GM12801 (cell line): Measurements from ENCODE around the gene SPAG9.

Experiments
- TF ChIP-seq, protein P1 (sequence below): IDR thresholded peaks from one replicate; pipeline ENCODE4 v1.5.1; 2011; ENCODE audit warnings: control low read depth; ENCODE audit not compliant: insufficient read length; ENCODE audit errors: extremely low read depth

Gene SPAG9

GRCh38 chr17:50946891-50947781 is 173.5 kb downstream of the SPAG9 start:
- TF ChIP-seq, protein P1, sequence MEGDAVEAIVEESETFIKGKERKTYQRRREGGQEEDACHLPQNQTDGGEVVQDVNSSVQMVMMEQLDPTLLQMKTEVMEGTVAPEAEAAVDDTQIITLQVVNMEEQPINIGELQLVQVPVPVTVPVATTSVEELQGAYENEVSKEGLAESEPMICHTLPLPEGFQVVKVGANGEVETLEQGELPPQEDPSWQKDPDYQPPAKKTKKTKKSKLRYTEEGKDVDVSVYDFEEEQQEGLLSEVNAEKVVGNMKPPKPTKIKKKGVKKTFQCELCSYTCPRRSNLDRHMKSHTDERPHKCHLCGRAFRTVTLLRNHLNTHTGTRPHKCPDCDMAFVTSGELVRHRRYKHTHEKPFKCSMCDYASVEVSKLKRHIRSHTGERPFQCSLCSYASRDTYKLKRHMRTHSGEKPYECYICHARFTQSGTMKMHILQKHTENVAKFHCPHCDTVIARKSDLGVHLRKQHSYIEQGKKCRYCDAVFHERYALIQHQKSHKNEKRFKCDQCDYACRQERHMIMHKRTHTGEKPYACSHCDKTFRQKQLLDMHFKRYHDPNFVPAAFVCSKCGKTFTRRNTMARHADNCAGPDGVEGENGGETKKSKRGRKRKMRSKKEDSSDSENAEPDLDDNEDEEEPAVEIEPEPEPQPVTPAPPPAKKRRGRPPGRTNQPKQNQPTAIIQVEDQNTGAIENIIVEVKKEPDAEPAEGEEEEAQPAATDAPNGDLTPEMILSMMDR = no peak

DNA sequence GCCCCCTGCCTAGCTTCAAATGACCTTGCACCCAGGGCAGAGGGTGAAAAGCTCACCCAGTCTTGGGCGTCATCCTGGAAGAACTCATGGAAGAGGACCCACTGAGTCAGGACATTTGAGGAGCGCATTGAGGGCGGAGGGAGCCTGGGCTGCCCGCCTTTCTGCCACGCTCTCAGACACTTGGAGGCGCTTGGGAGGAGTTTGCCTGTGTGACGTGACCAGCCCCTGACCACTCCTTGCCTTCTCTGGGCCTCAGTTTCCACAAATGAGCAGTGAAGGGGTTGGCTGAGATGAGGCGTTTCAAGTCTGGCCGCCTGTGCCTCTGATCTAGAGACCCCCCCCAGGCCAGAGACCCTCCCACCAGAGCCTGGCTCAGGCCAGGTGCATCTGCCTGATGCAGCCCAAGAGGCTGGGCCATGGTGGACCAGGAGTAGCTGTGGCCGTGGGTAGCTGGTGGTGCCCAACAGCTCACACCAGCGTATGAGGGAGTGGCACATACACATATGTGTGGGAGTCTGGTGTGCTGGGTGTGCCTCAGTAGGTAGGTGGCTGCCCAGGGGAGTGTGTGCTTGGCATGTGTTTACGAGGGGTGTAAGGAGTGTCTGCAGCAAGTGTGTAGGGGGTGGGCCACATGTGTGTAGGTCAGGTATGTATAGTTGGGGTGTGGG is 174.3 kb downstream of the SPAG9 start:
- TF ChIP-seq, protein P1 = no peak

DNA sequence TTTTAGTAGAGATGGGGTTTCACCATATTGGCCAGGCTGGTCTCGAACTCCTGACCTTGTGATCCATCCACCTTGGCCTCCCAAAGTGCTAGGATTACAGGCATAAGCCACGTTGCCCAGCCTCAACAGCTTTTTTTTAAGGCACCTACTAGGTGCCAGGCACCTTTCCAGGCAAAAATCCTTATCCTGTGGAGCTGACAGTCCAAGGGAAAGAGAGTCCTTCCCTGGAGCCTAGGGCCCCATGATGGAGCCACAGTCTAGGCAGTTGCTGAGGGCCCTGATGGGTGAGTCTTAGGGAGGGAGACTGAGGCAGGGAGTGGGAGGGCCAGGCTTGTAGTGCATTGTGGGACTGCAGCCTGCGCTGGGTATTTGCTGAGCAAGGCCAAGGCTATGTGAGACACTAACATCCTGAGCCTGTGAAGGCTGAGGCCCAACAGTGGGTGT is 174.9 kb downstream of the SPAG9 start:
- TF ChIP-seq, protein P1 = no peak

- TF ChIP-seq, protein P1 = no peak
These were observed 175.6 kb downstream of the SPAG9 start for GRCh38 chr17:50944902-50945720.

DNA sequence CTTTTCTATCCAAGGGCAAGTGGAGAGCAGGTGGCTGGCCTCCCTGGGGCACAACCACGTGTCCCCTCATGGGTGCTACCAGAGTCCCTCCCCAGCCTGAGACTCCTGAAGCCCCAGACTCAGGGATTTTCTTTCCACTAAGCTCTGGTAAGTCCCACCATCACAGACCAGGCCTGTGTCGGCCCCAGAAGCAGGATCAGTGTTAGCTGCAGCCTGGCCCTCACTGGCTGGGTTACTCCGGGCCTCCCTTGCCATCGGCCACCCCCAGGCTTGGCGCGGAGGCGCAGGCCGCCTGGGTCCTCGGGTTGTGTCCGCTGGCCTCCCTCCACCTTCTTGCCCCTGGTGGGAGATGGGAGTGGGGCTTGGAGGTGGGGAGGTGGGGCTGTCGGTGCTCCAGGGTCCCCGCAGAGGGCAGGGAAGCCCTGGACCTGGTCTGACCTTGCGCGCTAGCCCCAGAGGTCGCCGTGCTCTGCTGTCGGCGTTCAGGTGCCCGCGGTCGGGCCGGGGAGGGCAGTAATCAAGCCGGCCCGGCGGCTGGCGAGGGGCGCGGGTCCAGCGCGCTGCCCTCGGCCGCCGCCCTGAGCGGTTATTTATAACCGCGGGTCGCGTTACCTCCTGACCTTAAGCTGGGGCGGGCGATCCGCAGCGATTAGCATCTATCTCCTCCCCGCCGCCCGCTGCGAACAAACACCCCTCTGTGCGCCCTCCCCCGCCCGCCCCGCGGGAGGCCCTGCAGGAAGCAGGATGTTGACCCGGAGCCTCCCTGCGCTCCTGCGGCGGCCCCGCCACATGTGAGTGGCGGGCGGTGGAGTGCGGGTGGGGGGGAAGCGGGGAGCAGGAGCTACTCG is 176.4 kb downstream of the SPAG9 start:
- TF ChIP-seq, protein P1 = no peak

DNA sequence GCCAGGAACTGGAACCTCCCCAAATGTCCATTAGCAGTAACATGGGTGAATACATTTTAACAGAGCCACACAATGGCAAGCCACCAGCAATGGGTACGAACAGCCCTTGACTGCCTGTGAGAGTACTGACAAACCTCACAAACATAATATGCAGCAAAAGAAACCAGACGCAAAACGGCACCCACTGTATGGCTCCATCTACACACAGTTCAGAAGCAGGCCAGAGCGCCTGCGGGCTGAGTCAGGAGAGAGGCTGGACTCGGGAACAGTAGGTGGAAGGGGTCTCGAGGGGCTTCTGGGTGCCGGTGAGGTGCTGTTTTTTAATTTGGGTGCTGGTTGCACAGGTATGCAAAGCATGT is 177.1 kb downstream of the SPAG9 start:
- TF ChIP-seq, protein P1 = no peak
